Measurements from ENCODE around the gene ABI3BP. TPM values are rescaled to one million over a fixed set of nuclear protein-coding genes. Genes with fewer than 3 reads are reported as not detected.

ABI3BP gene
- total RNA-seq, 1 donor from 2014 or later: 207 TPM

DNA sequence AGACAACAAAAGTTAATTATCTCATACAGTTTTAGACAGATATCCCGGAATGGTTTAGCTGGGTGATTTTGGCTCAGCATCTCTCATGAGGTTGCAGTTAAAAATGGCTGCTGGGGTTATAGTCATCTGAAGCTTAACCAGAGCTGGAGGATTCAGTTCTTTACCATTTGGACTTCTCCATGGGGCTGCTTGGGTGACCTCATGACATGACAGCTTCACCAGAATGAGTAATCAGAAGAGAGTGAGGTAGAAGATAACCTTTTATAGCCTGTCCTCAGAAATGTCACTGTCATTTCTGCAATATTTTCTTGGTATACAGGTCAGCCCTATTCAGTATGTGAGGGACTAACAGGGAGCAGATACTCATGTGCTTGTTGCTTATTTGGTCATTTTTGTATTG lies 253.0 kb downstream of the ABI3BP start:
- H3K4me1 ChIP-seq: no peaks in the 10 kb centered on the region
- DNase-seq (no peak), ATAC-seq (no peak)
- H3K36me3 ChIP-seq: peaks cover 95% of the 10 kb centered on the region
- no peaks in the 10 kb centered on the region for H3K9me3 ChIP-seq
- intact Hi-C loops (cut with DNase I): no loop called here
- H3K27ac ChIP-seq: no peak overlapping the region
- no peaks in the 10 kb centered on the region for H3K27me3 ChIP-seq
- H3K4me3 ChIP-seq: no peak overlapping the region
- TF ChIP-seq, protein P1, sequence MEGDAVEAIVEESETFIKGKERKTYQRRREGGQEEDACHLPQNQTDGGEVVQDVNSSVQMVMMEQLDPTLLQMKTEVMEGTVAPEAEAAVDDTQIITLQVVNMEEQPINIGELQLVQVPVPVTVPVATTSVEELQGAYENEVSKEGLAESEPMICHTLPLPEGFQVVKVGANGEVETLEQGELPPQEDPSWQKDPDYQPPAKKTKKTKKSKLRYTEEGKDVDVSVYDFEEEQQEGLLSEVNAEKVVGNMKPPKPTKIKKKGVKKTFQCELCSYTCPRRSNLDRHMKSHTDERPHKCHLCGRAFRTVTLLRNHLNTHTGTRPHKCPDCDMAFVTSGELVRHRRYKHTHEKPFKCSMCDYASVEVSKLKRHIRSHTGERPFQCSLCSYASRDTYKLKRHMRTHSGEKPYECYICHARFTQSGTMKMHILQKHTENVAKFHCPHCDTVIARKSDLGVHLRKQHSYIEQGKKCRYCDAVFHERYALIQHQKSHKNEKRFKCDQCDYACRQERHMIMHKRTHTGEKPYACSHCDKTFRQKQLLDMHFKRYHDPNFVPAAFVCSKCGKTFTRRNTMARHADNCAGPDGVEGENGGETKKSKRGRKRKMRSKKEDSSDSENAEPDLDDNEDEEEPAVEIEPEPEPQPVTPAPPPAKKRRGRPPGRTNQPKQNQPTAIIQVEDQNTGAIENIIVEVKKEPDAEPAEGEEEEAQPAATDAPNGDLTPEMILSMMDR (IDR thresholded peaks at IDR 0.05): no peak

DNA sequence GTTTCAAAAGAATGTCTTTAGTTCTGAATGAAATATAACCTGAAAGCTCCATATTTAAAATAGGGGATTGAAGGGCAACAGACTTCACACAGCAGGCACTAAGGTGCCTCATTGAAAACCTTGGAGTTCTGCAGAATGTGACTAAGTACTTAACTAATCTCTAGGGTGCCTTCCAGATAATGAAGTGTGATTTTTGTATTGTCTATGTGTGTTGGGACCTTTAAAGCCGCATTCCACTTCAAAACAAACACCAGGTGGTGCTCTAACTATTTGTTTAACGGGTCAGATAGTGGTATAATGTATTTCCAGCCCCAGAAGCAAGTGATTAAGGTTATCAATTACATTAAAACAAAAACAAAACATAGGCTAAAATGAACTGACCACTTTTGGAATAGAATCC lies 255.9 kb downstream of the ABI3BP start:
- H3K27me3 ChIP-seq: no peaks in the 10 kb centered on the region
- TF ChIP-seq, protein P1 (IDR thresholded peaks at IDR 0.05): peak; percentile 32
- H3K9me3 ChIP-seq: no peaks in the 10 kb centered on the region
- H3K27ac ChIP-seq: no peak overlapping the region
- no peak for DNase-seq
- H3K4me3 ChIP-seq: no peak overlapping the region
- H3K36me3 ChIP-seq: peaks cover 94% of the 10 kb centered on the region
- intact Hi-C loops (cut with DNase I): no loop called here
- ATAC-seq: peak; percentile 44
- no peaks in the 10 kb centered on the region for H3K4me1 ChIP-seq

DNA sequence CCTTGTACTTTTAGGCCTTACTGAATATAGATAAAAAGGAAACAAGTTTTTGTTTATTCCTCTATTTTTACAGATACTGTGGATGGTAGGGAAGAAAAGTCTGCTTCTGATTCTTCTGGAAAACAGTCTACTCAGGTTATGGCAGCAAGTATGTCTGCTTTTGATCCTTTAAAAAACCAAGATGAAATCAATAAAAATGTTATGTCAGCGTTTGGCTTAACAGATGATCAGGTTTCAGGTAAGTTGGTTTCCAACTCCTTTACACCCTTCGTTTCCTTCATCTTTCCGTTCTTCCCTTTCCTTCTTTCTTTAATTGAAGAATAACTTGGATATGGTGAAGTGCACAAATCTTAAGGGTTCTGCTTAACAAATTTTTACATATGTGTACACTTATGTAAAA lies 260.8 kb downstream of the ABI3BP start:
- no peaks in the 10 kb centered on the region for H3K4me1 ChIP-seq

DNA sequence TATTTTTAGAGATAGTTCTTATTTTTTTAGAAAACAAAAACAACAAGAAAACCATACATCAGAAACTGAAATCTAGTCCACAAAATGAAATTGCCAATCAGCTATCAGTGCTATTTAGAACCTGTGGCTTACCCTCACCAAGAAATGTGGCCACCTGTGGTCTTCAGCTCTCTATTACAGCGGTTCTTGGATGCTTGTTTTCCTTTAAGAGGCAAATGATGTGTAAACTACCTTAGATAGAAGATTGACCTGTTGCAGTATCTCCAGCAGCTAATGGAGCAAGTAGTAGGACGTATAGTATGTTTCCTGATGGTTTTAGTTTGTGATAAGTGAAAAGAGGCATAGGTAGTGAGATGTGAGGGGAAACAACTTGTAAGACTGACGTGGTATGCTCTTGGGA lies 262.7 kb downstream of the ABI3BP start:
- Histone ChIP-seq H3K4me1 (no peaks in the 10 kb centered on the region), H3K9me3 (no peaks in the 10 kb centered on the region), H3K4me3 (no peak overlapping the region), H3K27me3 (no peaks in the 10 kb centered on the region), H3K36me3 (peaks cover 74% of the 10 kb centered on the region), H3K27ac (no peak overlapping the region)
- TF ChIP-seq, protein P1 (IDR thresholded peaks at IDR 0.05): no peak
- ATAC-seq (no peak), DNase-seq (no peak)
- intact Hi-C loops (cut with DNase I): no loop called here

More for the DNA sequence above, 260.8 kb downstream of the ABI3BP start:
- Histone ChIP-seq H3K27ac (no peak overlapping the region), H3K4me3 (no peak overlapping the region), H3K27me3 (no peaks in the 10 kb centered on the region), H3K36me3 (peaks cover 84% of the 10 kb centered on the region), H3K9me3 (no peaks in the 10 kb centered on the region)
- ATAC-seq (no peak), DNase-seq (no peak)
- intact Hi-C loops (cut with DNase I): no loop called here
- TF ChIP-seq, protein P1 (IDR thresholded peaks at IDR 0.05): no peak

DNA sequence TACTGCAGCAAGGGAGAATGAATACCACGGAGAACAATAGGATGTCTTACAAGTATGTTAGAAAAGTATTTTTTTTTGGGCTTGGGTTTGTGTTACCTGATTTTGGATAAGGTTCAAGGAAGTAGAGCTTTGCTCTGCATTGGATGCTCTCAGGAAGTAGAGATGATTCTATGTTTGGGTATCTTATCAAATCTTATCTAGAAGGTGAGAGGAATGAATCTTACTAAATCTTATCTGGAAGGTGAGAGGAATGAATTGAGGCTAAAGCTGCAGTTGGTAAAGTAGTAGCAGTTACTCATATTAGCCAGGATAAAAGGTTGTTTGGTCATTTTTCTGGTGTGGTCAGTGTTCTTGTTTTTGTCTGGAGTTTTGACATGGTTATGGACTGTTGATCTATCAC lies 266.5 kb downstream of the ABI3BP start:
- Histone ChIP-seq H3K4me3 (no peak overlapping the region), H3K27me3 (no peaks in the 10 kb centered on the region), H3K36me3 (peaks cover 64% of the 10 kb centered on the region), H3K9me3 (no peaks in the 10 kb centered on the region), H3K4me1 (no peaks in the 10 kb centered on the region), H3K27ac (no peak overlapping the region)
- intact Hi-C loops (cut with DNase I): no loop called here
- ATAC-seq: no peak
- no peak for DNase-seq
- TF ChIP-seq, protein P1 (IDR thresholded peaks at IDR 0.05): no peak

DNA sequence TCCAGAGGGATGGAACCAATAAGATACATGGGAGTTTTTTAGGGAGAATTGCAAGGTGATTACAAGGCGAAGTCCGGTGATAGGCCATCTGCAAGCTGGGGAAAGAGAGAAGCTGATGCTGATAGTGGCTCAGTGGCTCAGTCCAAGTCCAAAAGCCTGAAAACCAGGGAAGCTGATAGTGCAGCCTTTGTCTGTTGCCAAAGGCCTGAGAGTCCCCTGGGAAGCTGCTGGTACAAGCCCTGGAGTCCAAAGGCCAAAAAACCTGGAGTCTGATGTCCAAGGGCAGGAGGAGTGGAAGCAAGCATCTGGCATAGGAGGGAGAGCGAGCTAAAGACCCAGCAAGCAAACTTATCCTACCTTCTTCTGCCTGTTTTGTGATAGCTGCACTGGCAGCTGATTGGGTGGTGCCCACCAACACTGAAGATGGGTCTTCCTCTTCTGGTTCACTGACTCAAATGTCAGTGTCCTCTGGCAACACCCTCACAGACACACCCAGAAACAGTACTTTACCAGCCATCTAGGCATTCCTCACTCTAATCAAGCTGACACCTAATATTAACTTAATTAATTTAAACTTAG lies 267.2 kb downstream of the ABI3BP start:
- H3K36me3 ChIP-seq: peaks cover 69% of the 10 kb centered on the region
- TF ChIP-seq, protein P1 (IDR thresholded peaks at IDR 0.05): no peak

More for the DNA sequence above, 267.2 kb downstream of the ABI3BP start:
- Histone ChIP-seq H3K27me3 (no peaks in the 10 kb centered on the region), H3K9me3 (no peaks in the 10 kb centered on the region), H3K27ac (no peak overlapping the region), H3K4me1 (no peaks in the 10 kb centered on the region), H3K4me3 (no peak overlapping the region)
- intact Hi-C loops (cut with DNase I): no loop called here
- ATAC-seq (no peak), DNase-seq (no peak)

Measured in upper lobe of right lung (tissue), 1 donor.